DMS79 treated with DMSO at 0.1 percent for 48 hours (cell line): ENCODE measurements around the gene SPATA3.

Source experiments
- DNase-seq: peaks from one replicate; lab custom pipeline; 2025; lab: John Stamatoyannopoulos, UW

Gene SPATA3

DNA sequence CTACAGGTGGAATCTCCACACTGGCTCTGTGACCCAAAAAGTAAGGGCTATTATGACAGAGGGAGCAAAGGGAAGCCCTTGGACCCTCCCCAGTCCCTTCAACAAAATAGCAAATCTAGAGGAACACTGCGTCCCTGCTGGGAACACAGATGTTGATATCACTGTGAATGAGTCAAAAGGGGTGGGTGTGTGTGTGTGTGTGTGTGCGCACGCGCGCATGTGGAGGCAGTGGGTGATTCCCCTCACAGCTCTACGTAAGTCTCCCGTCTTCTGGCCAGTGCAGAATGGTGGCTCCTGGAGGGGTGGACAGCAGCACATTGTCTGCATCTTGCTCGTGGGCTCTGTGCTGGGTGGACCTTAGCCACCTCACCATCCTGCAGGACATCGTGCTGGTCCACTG, 33.6 kb downstream of the SPATA3 start:
- DNase-seq = no peak

DNA sequence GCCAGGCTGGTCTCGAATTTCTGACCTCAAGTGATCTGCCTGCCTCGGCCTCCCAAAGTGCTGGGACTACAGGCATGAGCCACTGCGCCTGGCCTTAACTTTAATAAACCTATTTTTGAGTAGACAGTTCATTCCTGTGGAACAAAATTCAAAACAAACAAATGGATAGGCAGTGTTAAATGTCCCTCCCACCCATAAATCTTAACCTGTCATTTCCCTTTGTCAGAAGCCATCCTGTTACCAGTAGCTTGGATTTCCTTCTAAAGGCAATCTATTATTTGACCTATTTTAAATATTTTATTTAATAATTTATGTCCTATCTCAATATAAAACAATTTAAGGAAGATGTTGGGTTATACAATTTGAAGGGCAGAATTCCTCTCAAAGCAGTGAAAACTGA, 34.8 kb downstream of the SPATA3 start:
- no peak for DNase-seq

DNA sequence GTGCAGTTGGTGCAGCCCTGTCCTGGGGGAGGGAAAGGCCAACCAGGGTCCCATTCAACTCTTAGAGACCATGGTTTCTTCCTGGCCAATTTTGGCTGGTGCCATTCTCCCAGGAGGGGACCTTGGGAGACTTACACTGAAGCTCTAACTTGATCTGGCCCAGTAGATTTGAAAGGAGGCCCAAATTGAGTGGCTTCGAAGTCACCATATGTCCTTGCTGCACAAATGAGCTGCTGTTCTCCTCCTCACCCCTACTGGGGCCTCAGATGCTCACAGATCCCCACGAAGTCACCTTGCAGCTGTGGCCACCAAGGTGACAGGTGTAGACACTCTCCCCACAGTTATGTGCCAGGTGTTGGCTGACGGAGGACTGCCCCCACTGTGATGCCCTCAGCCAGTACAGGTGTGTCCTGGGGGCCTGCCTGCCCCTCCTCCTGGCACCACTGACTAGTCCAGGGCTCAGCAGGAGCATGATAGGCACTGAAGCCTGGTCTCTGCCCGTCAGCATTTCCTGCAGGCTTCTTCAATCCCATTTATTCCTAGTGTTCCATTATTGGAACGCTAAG, 36.7 kb downstream of the SPATA3 start:
- DNase-seq = no peak

DNA sequence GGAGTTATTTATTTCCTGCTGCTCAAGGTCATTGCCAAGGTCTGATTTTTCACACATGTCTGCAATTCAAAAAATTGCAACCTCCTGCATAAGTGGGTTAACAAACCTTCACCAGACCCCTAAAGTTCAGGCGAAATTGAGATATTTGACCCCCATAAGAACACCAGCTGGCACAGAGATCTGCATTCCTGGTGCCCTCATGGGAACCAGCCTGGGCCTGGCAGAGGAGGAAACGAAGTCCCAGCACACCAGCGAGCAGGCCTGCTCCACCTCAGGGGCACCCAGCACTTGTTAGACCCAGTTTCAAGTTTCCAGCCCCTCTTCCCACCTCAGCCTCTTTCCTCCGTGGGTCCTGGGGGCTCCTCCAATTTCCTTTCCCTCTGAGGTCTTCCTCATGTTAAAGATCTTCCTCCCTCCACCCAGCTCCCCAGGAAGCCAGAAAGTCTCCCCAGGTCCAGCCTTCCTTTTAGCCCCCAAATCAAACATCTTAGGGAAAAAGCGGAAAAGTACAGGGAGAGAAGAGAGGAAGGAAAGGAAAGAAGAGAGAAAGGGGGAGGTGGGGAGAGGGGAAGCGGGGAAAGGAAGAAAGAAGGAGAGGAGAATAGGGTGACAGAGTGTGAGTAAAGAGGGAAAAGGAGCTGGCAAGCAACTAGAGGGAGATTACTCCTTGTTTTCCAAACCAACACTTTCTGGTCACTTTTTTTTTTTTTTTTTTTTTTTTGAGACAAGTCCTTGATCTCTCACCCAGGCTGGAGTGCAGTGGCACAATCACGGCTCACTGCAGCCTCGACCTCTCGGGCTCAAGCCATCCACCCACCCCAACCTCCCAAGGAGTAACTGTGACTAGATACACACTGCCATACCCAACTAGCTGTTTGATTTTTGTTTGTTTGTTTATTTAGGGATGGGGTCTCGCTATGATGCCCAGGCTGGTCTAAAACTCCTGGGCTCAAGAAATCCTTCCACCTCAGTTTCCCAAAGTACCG, 37.5 kb downstream of the SPATA3 start:
- no peak for DNase-seq

DNA sequence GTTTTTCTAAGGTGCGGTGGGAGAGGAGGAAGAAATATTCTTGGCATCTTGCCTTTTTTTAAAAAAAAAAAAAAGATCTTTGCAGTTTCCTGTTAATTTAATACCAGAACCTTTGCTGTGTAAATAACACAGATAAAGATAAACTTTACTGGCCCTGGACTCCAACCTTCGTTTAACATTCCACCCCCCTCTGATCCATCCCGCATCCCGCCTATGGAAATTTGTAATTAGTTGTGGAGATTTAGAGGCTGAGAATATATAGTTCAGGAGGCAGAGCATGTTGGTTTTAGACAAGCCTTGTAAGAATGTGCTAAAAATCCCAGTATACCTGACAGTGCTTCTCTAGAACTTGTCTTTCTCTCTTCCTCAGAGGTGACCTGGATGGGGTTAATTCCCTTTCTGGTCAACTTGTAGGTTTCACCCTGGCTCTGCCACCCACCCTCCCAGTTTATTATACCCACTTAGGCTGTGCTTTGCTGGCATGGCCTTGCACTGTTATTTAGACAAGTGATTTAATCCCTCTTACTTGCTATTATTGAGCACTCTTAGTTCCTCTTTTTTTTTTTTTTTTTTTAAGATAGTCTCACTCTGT, 38.5 kb downstream of the SPATA3 start:
- no peak for DNase-seq

DNA sequence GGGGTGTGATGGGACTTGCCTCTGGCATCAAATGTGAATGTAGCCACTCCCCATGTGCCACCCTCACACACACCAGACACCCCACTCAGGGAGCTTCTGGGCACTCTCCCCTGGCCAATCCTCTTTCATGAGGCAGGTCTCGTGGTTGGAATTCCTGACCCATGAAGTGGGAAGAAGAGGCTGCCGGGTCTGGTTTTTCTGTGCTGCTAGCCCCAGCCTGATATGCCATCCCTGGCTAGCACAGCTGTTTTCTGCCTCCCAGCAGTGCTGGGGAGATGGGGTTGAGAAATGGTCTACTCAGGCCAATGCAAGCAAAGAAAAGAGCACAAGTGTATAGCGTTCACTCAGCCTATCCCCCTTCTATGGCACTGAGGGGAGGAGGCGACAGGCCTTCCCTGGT, 40.2 kb downstream of the SPATA3 start:
- no peak for DNase-seq

DNA sequence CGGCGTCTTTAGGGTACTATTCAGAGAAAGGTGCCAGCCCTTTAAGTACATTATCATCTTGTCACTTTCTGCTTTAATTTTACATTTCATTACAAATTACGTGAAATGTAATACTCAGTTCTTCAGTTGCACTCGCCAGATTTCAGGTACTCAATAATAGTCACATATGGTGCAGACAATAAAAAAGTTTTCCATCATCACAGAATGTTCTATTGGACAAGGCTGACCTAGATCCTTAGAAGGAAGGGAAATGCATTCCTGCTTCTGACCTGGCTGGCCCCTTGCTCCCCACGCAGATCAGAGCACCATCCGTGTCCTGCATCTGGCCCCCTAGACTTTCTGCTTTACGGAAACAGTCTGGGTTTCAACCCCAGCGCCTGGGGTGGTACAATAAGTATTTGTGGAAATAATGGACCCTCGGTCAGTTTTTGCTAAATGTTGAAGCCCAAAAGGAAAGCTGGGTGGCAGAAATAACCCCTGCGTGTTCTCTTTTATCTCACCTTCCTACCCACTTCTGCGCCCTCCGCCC, 40.7 kb downstream of the SPATA3 start:
- no peak for DNase-seq

DNA sequence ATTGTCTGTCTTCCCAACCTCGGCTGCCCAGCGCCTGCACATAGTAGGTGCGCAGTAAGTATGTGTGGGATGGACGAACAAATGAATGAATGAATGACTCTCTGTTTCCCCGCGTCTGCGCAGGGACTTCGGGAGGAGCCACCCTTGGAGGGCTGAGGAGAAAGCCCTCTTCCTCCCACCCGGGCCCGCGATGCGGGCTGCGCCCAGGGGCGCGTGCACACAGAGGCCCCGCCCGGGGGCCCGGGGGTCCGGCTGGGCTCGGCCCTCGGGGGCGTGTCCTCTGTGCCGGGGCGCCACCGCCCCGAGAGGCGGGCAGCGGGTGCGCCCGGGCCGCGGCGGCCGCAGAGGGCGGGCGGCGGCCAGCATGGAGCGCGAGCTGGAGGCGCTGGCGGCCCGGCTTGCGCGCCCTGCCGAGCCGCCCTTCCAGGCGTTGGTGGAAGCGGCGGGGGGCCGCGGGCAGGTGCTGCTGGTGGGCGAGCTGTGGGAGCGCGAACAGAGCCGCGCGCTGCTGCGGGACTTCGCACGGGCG, 41.3 kb downstream of the SPATA3 start, which contains the start of gene C2orf72:
Gene C2orf72, plus strand, starts transcription at position 322 of the 529 bp plus-strand sequence. Its CDS starts 43 bp downstream, at position 365.
- DNase-seq = no peak

DNA sequence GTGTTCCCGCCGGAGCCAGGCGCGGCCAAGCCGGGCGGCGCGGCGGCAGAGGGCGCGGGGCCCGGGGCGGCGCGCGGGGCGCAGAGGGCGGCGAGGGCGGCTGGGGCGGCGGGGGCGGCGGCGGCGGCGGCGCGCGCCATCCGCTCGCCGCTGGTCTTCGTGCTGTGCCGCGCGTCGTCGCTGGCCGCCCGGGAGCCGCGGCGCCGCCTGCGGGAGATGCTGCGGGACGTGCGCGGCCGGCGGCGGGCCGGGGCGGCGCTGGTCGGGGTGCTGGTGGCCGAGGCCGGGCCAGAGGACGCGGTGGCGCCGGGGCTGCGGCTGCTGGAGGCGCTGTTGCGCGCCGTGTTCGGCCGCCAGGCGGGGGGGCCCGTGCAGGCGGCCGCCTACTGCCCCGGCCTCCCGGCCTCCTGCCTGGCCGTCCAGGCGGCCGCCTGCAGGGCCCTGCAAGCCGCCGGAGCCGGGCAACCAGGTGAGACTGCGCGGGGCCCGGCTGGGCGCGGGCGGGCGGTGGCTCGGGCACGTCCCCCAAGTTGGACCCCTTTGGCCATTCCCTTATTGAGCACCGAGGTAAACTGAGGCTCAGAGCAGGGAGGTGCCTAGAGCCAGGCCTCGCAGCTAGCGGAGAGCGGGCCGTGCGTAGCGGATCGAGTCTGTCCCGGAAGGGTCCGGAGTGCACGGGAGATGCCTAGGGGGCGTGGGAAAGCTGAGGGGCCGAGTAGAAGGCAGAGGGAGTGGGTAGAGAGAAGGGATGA, 42.0 kb downstream of the SPATA3 start:
- no peak for DNase-seq

DNA sequence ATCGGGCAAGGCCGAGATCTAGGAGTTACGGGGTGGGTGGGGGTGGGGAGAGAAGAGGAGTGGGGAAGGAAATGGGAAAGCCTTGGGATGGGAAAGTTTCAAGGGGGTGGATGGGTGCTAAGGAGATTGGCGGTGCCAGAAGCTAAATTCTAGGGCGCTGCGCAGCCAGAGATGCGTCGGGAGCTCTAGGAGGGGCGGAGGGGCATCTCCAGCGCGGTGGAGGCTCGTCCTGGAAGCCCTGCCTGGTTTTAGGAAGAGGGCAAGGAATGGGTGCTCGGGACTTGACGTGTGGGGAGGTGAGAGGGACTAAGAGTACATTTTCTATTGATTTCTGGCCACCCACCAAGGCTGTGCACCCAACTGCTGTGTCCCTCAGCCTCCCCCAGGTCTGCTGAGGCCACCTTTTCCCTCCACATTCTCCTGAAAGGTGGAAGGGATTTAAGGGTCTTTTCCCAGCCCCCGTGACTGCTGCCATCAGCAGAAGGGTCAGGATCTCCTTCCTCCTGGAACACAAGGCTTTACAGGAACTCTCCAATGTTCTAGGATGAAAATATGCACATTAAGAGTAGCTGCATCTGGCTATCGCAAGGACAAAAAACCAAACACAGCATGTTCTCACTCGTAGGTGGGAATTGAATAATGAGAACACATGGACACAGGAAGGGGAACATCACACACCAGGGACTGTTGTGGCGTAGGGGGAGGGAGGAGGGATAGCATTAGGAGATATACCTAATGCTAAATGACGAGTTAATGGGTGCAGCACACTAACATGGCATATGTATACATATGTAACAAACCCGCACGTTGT, 42.8 kb downstream of the SPATA3 start:
- DNase-seq = no peak

DNA sequence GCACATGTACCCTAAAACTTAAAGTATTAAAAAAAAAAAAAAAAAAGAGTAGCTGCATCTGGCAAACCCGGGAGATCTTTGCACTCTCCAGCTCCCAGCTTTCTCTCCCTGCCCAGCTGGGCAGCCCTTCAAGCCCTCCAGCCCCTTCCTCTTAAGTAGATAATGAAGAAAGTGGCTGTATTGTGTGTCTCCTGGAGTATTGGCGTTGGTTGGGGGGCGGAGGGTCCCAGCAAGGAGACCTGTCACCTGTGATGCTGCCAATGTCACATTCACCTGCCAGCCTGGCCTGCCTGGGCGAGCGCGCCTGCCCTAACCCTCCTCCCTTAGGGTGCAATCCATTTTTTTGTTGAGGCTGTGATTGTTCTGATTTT, 43.4 kb downstream of the SPATA3 start:
- no peak for DNase-seq

DNA sequence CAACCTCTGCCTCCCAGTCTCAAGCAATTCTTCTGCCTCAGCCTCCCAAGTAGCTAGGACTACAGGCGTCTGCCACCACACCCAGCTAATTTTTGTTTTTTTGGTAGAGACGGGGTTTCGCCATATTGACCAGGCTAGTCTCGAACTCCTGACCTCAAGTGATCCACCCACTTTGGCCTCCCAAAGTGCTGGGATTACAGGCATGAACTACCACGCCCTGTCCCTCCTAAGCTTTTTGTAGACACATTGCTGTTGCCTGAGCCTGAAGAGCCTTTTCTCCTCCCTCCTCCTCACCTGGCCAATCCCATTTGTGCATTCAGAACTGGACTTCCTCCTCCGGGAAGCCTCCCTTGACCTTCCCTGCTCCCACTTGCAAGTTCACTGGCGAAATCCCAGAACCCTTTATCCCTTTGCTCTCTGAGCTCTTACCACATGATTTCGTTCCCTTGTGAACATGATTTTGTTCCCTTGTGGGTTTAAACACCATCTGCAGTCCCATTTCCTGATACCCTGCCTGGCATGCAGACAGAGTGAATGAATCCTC, 44.0 kb downstream of the SPATA3 start:
- DNase-seq = no peak

DNA sequence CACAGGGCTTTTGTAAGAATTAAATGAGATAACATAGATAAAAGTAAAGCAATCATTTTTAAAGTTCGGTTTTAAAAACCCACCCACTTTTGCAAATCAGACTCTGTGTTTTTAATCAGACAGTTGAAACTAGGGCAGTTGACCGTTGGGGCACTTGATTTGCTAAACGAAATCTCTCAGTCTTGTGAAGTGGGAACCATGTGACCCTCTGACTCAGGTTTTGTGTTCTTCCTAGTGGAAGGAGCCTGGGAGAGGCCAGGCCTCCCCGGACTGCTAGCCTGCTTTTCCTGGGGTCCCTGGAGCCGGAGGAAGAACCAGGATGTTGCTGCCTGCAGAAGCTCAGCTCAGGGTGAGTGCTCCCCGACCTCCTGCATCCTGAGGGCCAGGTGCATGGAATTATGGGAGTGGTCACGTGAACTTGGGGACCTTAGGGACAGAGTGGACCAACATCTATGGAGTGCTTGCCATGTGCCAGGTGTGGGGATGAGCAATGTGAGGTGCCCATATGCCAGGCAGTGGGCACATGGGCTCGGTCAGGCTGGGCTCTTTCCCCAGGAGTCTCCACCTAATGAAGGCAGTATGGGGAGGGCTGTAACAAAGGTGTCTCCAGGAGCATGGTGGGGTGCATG, 45.3 kb downstream of the SPATA3 start:
- DNase-seq = no peak

DNA sequence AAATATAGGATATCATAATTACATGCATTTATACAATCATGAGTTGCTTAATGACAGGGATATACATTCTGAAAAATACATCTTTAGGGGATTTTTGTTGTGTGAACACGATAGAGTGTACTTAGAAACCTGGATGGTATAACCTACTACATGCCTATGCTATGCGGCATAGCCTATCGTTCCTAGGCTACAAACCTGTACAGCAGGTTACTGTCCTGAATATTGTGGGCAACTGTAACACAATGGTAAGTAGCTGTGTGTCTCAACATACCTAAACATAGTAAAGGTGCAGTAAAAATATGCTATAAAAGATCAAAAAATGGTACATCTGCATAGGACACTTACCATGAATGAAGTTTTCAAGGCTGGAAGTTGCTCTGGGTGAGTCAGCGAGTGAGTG, 47.9 kb downstream of the SPATA3 start:
- no peak for DNase-seq

DNA sequence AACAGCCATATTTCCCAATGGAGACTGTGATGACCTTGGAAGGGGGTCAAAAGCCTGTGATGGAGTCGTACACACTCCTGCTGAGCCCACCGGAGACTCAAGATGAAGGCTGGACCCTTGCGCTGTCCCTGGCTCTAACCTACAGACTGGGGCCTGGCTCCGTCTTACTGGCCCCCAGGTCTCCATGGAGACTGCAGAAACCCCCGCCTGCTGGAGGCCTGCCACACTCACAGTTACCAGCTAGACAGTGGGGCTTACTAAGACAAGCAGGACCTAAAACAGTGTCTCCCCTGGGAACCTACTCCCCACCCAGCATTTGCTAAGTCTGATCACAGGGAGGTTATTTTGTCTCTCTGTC, 51.0 kb downstream of the SPATA3 start:
- no peak for DNase-seq

DNA sequence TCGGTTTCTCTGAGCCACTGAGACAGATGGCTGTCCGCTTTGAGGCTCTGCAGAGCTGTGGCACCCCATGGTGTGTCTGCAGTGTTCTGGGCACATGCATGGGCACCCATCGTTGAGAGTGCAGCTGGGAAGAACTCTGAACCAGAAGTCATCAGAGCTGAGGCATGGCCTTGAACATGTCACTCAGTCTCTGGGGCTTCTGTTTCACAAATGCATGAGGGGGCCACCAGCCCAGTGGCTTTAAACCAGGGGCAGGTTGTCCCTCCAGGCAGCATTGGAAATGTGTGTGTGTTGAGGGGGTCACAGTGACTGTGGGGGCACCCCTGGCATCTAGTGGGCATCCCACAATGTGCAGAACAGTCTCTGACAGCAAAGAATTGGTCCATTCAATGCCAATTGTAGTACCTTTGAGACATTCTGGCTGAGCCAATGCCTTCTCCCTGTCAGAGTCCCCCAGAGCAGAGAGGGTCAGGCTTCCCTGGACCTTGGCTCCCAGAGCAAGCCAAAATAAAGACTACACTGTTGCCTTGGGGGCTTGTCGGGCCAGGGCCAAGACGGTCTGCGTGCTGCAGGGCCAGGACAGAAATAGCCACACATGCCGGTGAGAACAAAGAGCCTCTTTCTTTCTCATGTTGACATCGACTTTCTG, 51.5 kb downstream of the SPATA3 start:
- no peak for DNase-seq

DNA sequence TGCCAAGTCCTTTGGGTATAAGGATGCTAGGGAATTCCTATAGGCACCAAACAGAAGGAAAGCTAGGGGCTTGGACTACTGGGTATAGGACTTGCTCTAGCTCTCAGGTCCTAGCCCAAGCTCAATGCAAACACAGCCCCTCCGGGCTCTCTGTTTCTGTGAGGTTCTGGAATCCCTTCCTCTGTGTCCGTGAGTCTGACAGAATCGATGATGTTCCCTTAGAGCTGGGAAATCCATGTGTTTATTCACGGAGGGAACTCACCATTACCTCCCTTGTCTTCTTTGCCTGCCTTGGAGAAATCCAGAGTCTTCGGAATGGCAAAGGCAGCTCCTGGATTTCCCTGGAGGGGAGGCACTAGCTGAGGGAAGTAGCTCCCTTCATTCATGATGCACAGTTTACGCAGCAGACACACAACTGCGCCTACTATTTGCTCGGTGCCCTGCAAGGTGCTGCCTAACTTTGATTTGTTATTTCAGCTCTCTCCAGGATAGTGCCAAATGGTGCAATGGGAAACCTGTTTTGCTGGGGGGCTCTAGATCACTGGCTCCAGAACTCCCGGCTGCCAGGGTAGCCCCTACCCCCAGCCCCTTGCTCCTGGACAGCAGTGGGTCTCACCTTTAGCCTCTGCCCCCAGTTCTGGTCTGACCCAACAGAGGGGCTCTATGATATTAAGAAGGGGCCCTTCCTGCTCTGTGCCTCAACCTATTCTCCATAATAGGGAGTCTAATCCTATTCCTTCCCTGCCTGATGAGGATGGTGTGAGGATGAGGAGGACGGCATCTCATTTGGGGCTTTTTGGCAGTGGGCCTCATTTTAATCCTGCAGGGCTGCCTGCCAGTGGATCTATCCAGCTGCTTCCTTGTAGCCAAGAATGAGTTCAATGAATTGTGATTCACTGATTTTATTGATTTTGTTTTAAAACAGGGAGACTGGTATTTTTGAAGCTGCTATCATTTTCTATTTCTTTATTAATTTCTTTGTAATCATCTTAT, 52.3 kb downstream of the SPATA3 start:
- DNase-seq = no peak

DNA sequence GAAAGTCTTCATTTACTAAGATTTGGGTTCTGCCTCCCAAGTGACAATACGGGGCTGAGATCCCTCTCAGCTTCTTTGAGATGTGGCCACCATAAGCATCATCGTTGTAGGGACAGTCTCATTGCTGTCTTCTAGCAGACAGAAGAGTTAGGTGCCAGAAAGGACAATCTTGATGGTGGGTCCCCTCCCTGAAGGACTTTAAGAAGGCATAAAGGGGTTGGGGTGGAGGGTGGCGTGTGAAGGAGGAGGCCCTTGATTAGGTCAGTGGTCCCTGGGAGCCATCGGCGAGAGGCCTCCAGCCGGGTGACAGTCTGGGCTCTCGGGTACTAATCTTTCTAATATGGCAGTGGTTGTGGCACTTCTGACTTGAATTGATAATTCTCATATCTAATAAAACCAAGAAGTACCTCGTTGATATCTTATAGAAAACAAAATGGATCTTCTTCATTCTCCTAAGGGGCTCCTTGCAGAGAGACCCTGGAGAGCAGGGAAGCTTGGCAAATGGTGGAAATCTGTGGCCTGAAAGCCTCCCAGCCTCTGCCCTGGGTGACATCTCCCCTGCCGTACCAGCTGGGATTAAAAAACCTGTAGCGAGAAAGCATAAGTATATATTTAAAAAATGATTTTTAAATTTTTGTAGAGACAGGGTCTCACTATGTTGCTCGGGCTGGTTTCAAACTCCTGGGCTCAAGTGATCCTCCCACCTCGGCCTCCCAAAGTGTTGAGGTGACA, 53.5 kb downstream of the SPATA3 start:
- DNase-seq = no peak
